Panc1 (cell line): Measurements from ENCODE around the gene TNS2.

Source experiments
- CTCF ChIP-seq: fragments of 450-650 bp; IDR thresholded peaks from 2 replicates; pipeline ENCODE4 v1.5.1; 2017; ENCODE audit warnings: mild to moderate bottlenecking
- POLR2AphosphoS5 ChIP-seq: IDR thresholded peaks from 2 replicates; pipeline ENCODE4 v1.6.1; 2012; ENCODE audit warnings: mild to moderate bottlenecking, low read depth, low read length, moderate library complexity
- SIN3A ChIP-seq: IDR thresholded peaks from 2 replicates; pipeline ENCODE4 v1.6.1; 2012; ENCODE audit warnings: low read depth, mild to moderate bottlenecking, low read length, moderate library complexity, borderline replicate concordance; ENCODE audit not compliant: insufficient read depth

GRCh38 chr12:53060721-53061276 lies 10.9 kb downstream of the TNS2 start:
- TF ChIP-seq CTCF (no peak), POLR2AphosphoS5 (no peak), SIN3A (no peak)
